Uterus (tissue), 2 donors: Measurements from ENCODE around the gene FN1.

Experiments
- POLR2A ChIP-seq, 2 donors: fragments of 450-650 bp; IDR thresholded peaks; one replicate each; pipeline ENCODE4 v1.6.1; 2016; ENCODE audit warnings: antibody characterized with exemption in 2 of 2, mild to moderate bottlenecking in 1 of 2, moderate library complexity in 1 of 2
- TF ChIP-seq, protein P1 (sequence below), 4 experiments: fragments of 200-600 bp in 2 of 4; fragments of 450-650 bp in 2 of 4; sonication (generic) in 2 of 4; IDR thresholded peaks; one replicate each; pipeline ENCODE4 v1.5.1; 2016 to 2019; ENCODE audit warnings: antibody characterized with exemption in 4 of 4, mild to moderate bottlenecking in 2 of 4, moderate library complexity in 1 of 4

DNA sequence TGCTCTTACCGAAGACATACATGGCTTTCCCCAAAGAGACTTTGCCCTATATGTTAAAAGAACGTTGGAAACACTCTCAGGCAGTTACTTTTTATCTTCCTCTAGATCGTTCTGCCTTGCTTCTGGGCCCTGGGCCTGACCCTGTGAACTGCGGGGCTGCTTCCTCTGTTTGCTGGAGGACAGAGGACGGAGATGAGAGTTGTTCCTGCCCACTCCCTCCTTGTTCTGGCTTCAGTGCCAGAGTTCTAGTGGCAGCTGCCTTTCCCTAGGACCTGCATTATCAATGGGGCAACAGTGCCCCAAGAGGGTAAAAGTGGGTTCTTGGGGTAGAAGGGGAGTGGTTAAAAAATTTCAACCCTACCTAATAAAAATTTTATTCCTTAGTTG lies 6.5 kb upstream of the FN1 start:
- no peak for TF ChIP-seq POLR2A (IDR thresholded peaks at IDR 0.05)
- TF ChIP-seq, protein P1, sequence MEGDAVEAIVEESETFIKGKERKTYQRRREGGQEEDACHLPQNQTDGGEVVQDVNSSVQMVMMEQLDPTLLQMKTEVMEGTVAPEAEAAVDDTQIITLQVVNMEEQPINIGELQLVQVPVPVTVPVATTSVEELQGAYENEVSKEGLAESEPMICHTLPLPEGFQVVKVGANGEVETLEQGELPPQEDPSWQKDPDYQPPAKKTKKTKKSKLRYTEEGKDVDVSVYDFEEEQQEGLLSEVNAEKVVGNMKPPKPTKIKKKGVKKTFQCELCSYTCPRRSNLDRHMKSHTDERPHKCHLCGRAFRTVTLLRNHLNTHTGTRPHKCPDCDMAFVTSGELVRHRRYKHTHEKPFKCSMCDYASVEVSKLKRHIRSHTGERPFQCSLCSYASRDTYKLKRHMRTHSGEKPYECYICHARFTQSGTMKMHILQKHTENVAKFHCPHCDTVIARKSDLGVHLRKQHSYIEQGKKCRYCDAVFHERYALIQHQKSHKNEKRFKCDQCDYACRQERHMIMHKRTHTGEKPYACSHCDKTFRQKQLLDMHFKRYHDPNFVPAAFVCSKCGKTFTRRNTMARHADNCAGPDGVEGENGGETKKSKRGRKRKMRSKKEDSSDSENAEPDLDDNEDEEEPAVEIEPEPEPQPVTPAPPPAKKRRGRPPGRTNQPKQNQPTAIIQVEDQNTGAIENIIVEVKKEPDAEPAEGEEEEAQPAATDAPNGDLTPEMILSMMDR (IDR thresholded peaks at IDR 0.05): no peak
